Peyer's patch (tissue), 4 donors: Measurements from ENCODE around the gene SCFD1.

ENCODE experiments used
- CTCF ChIP-seq, 6 experiments: fragments of 450-650 bp in 4 of 6; fragments of 200-600 bp in 2 of 6; sonication (generic) in 1 of 6; IDR thresholded peaks; one replicate each; pipeline ENCODE4 v1.5.1; 2017 to 2019; ENCODE audit warnings: antibody characterized with exemption in 6 of 6, mild to moderate bottlenecking in 3 of 6, moderate library complexity in 1 of 6
- POLR2A ChIP-seq, 2 donors: fragments of 450-650 bp; IDR thresholded peaks; one replicate each; pipeline ENCODE4 v1.5.1; 2017; ENCODE audit warnings: antibody characterized with exemption in 2 of 2, mild to moderate bottlenecking in 2 of 2, moderate library complexity in 2 of 2

- no peak for TF ChIP-seq CTCF (IDR thresholded peaks at IDR 0.05)
- no peak for TF ChIP-seq POLR2A (IDR thresholded peaks at IDR 0.05)
These were observed 88.8 kb downstream of the SCFD1 start for GRCh38 chr14:30710876-30711275.
